NCI-H82 (cell line): ENCODE data around the gene TGFBR1.

Experiments
- DNase-seq: peaks from one replicate; lab custom pipeline; 2025; lab: John Stamatoyannopoulos, UW

Gene TGFBR1

GRCh38 chr9:99137225-99137624 is 32.3 kb downstream of the TGFBR1 start:
- no peak for DNase-seq

- no peak for DNase-seq
These were observed 33.0 kb downstream of the TGFBR1 start for GRCh38 chr9:99137891-99138290.

GRCh38 chr9:99138424-99139284 is 33.7 kb downstream of the TGFBR1 start:
- no peak for DNase-seq

- DNase-seq = no peak
These were observed 35.0 kb downstream of the TGFBR1 start for GRCh38 chr9:99139868-99140267.

- peak; percentile 67 for DNase-seq
These were observed 35.9 kb downstream of the TGFBR1 start for GRCh38 chr9:99140685-99141314.

- no peak for DNase-seq
These were observed 36.9 kb downstream of the TGFBR1 start for GRCh38 chr9:99141849-99142248.

GRCh38 chr9:99142275-99142674 is 37.4 kb downstream of the TGFBR1 start:
- no peak for DNase-seq

- DNase-seq = no peak
These were observed 38.7 kb downstream of the TGFBR1 start for GRCh38 chr9:99143655-99144054.

GRCh38 chr9:99144966-99145365 is 40.1 kb downstream of the TGFBR1 start:
- no peak for DNase-seq

- DNase-seq = no peak
These were observed 41.7 kb downstream of the TGFBR1 start for GRCh38 chr9:99146574-99146973.

- no peak for DNase-seq
These were observed 42.3 kb downstream of the TGFBR1 start for GRCh38 chr9:99147177-99147576.

GRCh38 chr9:99150451-99151171 is 45.7 kb downstream of the TGFBR1 start:
- DNase-seq = no peak

GRCh38 chr9:99154356-99154755 is 49.4 kb downstream of the TGFBR1 start:
- no peak for DNase-seq

GRCh38 chr9:99155736-99156135 is 50.8 kb downstream of the TGFBR1 start:
- no peak for DNase-seq

- DNase-seq = no peak
These were observed 53.7 kb downstream of the TGFBR1 start for GRCh38 chr9:99158629-99159028.

GRCh38 chr9:99160173-99160572 is 55.3 kb downstream of the TGFBR1 start:
- no peak for DNase-seq

GRCh38 chr9:99162759-99163364 is 57.9 kb downstream of the TGFBR1 start:
- DNase-seq = peak; percentile 68

- peak; percentile 41 for DNase-seq
These were observed 61.2 kb downstream of the TGFBR1 start for GRCh38 chr9:99166149-99166548.

GRCh38 chr9:99167119-99167518 is 62.2 kb downstream of the TGFBR1 start:
- DNase-seq = peak; percentile 76

- DNase-seq = no peak
These were observed 62.8 kb downstream of the TGFBR1 start for GRCh38 chr9:99167694-99168093.

GRCh38 chr9:99169086-99169485 is 64.2 kb downstream of the TGFBR1 start:
- DNase-seq = peak; percentile 42

GRCh38 chr9:99169982-99170761 is 65.3 kb downstream of the TGFBR1 start:
- DNase-seq = peak; percentile 61
